IPS-18c (cell line): ENCODE data around the gene KIRREL1.
A peak's percentile ranks its signal among the peaks of the same experiment; 100 is the strongest.

Experiments used
- H3K4me3 ChIP-seq: 2 replicates; pipeline ENCODE4 v1.7.0; 2013; ENCODE audit warnings: low read depth, mild to moderate bottlenecking, low read length, moderate library complexity; ENCODE audit not compliant: insufficient read depth
- H3K9me3 ChIP-seq: one replicate; pipeline ENCODE4 v1.6.1; 2013; ENCODE audit warnings: mild to moderate bottlenecking, low read length, moderate library complexity; ENCODE audit not compliant: control insufficient read depth, insufficient read depth

KIRREL1 gene

GRCh38 chr1:158077411-158078256, 84.2 kb downstream of the KIRREL1 start:
- Histone ChIP-seq H3K9me3 (peaks cover 3% of the 10 kb centered on the region), H3K4me3 (no peak overlapping the region)

- Histone ChIP-seq H3K9me3 (peaks cover 3% of the 10 kb centered on the region), H3K4me3 (no peak overlapping the region)
These were observed 85.2 kb downstream of the KIRREL1 start for GRCh38 chr1:158078569-158079080.

- Histone ChIP-seq H3K9me3 (peaks cover 3% of the 10 kb centered on the region), H3K4me3 (no peak overlapping the region)
These were observed 86.6 kb downstream of the KIRREL1 start for GRCh38 chr1:158080066-158080465.

- H3K4me3 ChIP-seq = no peak overlapping the region
- no peaks in the 10 kb centered on the region for H3K9me3 ChIP-seq
These were observed 90.9 kb downstream of the KIRREL1 start for GRCh38 chr1:158084336-158084735.

GRCh38 chr1:158084747-158085146, 91.3 kb downstream of the KIRREL1 start:
- Histone ChIP-seq H3K9me3 (no peaks in the 10 kb centered on the region), H3K4me3 (no peak overlapping the region)

- H3K9me3 ChIP-seq = no peaks in the 10 kb centered on the region
- no peak overlapping the region for H3K4me3 ChIP-seq
These were observed 94.0 kb downstream of the KIRREL1 start for GRCh38 chr1:158087320-158087927.

- Histone ChIP-seq H3K4me3 (no peak overlapping the region), H3K9me3 (no peaks in the 10 kb centered on the region)
These were observed 96.0 kb downstream of the KIRREL1 start for GRCh38 chr1:158089476-158089875.

- Histone ChIP-seq H3K4me3 (no peak overlapping the region), H3K9me3 (no peaks in the 10 kb centered on the region)
These were observed 96.6 kb downstream of the KIRREL1 start for GRCh38 chr1:158089925-158090637.

GRCh38 chr1:158093376-158093775, 99.9 kb downstream of the KIRREL1 start:
- H3K4me3 ChIP-seq = no peak overlapping the region

GRCh38 chr1:158094571-158094970, 101.1 kb downstream of the KIRREL1 start:
- Histone ChIP-seq H3K9me3 (no peaks in the 10 kb centered on the region), H3K4me3 (no peak overlapping the region)

More at GRCh38 chr1:158093376-158093775, 99.9 kb downstream of the KIRREL1 start:
- H3K9me3 ChIP-seq = no peaks in the 10 kb centered on the region

- Histone ChIP-seq H3K4me3 (peak overlapping the region; percentile 10; the same call in 1 of the 2 replicates), H3K9me3 (no peaks in the 10 kb centered on the region)
These were observed 102.4 kb downstream of the KIRREL1 start for GRCh38 chr1:158095737-158096335.

GRCh38 chr1:158098256-158098655, 104.8 kb downstream of the KIRREL1 start:
- Histone ChIP-seq H3K4me3 (no peak overlapping the region), H3K9me3 (no peaks in the 10 kb centered on the region)

GRCh38 chr1:158099185-158099584, 105.7 kb downstream of the KIRREL1 start:
- no peaks in the 10 kb centered on the region for H3K9me3 ChIP-seq
- no peak overlapping the region for H3K4me3 ChIP-seq

- H3K9me3 ChIP-seq = no peaks in the 10 kb centered on the region
- no peak overlapping the region for H3K4me3 ChIP-seq
These were observed 107.1 kb downstream of the KIRREL1 start for GRCh38 chr1:158100498-158100897.

- no peak overlapping the region for H3K4me3 ChIP-seq
- no peaks in the 10 kb centered on the region for H3K9me3 ChIP-seq
These were observed 108.0 kb downstream of the KIRREL1 start for GRCh38 chr1:158101455-158101854.

GRCh38 chr1:158101927-158102326, 108.5 kb downstream of the KIRREL1 start:
- no peak overlapping the region for H3K4me3 ChIP-seq
- no peaks in the 10 kb centered on the region for H3K9me3 ChIP-seq
